Activated T-helper 1 cell treated with anti-CD3 and anti-CD28 coated beads, Interleukin-12 subunit alpha, Interleukin-12 subunit beta, Interleukin-2, Interleukin-4 antibody, amounts not matched to agents 30 ng/mL and 10 ng/mL and 1 ng/mL, durations not matched to agents 14 hours and 24 hours and 36 hours (primary cell): ENCODE measurements around the gene CHST11. TPM values are rescaled to one million over a fixed set of nuclear protein-coding genes. Genes with fewer than 3 reads are reported as not detected.

ENCODE experiments used
- DNase-seq: peaks from one replicate; pipeline ENCODE4 v3.0.0; 2021; ENCODE audit warnings: low spot score
- H3K27ac Mint-ChIP-seq: one replicate; pipeline ENCODE4 v1.8.0; 2021; ENCODE audit warnings: mild to moderate bottlenecking, mixed read lengths
- H3K27me3 Mint-ChIP-seq: one replicate; pipeline ENCODE4 v1.8.0; 2022; ENCODE audit warnings: mild to moderate bottlenecking, moderate library complexity, mixed read lengths; ENCODE audit not compliant: insufficient read depth
- H3K36me3 Mint-ChIP-seq: one replicate; pipeline ENCODE4 v1.8.0; 2021; ENCODE audit warnings: low read depth, mixed read lengths
- H3K4me1 Mint-ChIP-seq: one replicate; pipeline ENCODE4 v1.8.0; 2021; ENCODE audit warnings: low read depth, mixed read lengths
- H3K4me3 Mint-ChIP-seq: one replicate; pipeline ENCODE4 v1.8.0; 2021; ENCODE audit warnings: mild to moderate bottlenecking, moderate library complexity, mixed read lengths
- H3K9me3 Mint-ChIP-seq: one replicate; pipeline ENCODE4 v1.8.0; 2021; ENCODE audit warnings: mixed read lengths
- intact Hi-C: fragments of 100-400 bp; cut with micrococcal nuclease; formaldehyde crosslinking; loops from one replicate; pipeline ENCODE4 v1.15.1; 2024
- total RNA-seq: library from RNA; stranded (reverse); gene quantifications from 2 replicates; pipeline ENCODE4 v1.2.3, GENCODE V29; 2022

The CHST11 gene
- total RNA-seq, 1 donor from 2014 or later, result 70.7 TPM

GRCh38 chr12:104784592-104784991 is 327.8 kb downstream of the CHST11 start:
- peaks cover 2% of the 10 kb centered on the region for H3K27me3 Mint-ChIP-seq
- H3K4me1 Mint-ChIP-seq, result no peaks in the 10 kb centered on the region
- H3K36me3 Mint-ChIP-seq, result peaks cover 3% of the 10 kb centered on the region

GRCh38 chr12:104785886-104786285 is 329.1 kb downstream of the CHST11 start:
- H3K9me3 Mint-ChIP-seq, result peaks cover 7% of the 10 kb centered on the region
- peaks cover 7% of the 10 kb centered on the region for H3K4me1 Mint-ChIP-seq
- H3K27ac Mint-ChIP-seq, result no peak overlapping the region
- no peak overlapping the region for H3K4me3 Mint-ChIP-seq
- intact Hi-C loops, result no loop called here
- peaks cover 4% of the 10 kb centered on the region for H3K27me3 Mint-ChIP-seq
- no peak for DNase-seq
- H3K36me3 Mint-ChIP-seq, result peaks cover 3% of the 10 kb centered on the region

More at GRCh38 chr12:104784592-104784991, 327.8 kb downstream of the CHST11 start:
- Mint-ChIP-seq H3K9me3 (peaks cover 17% of the 10 kb centered on the region), H3K27ac (no peak overlapping the region), H3K4me3 (no peak overlapping the region)
- DNase-seq, result no peak
- intact Hi-C loops, result no loop called here

GRCh38 chr12:104786352-104786751 is 329.6 kb downstream of the CHST11 start:
- DNase-seq, result no peak
- Mint-ChIP-seq H3K4me1 (peaks cover 8% of the 10 kb centered on the region), H3K27me3 (peaks cover 4% of the 10 kb centered on the region), H3K36me3 (peaks cover 2% of the 10 kb centered on the region), H3K27ac (no peak overlapping the region), H3K4me3 (no peak overlapping the region), H3K9me3 (peaks cover 3% of the 10 kb centered on the region)
- intact Hi-C loops, result no loop called here

- no peak for DNase-seq
- no peaks in the 10 kb centered on the region for H3K9me3 Mint-ChIP-seq
- no peak overlapping the region for H3K27ac Mint-ChIP-seq
- no peak overlapping the region for H3K4me3 Mint-ChIP-seq
- intact Hi-C loops, result no loop called here
- no peaks in the 10 kb centered on the region for H3K36me3 Mint-ChIP-seq
- H3K4me1 Mint-ChIP-seq, result peaks cover 8% of the 10 kb centered on the region
- peaks cover 2% of the 10 kb centered on the region for H3K27me3 Mint-ChIP-seq
Measured at GRCh38 chr12:104788840-104789271, 332.1 kb downstream of the CHST11 start.

GRCh38 chr12:104790296-104791125 is 333.8 kb downstream of the CHST11 start:
- Mint-ChIP-seq H3K9me3 (no peaks in the 10 kb centered on the region), H3K4me1 (peaks cover 8% of the 10 kb centered on the region), H3K4me3 (no peak overlapping the region), H3K27me3 (peaks cover 2% of the 10 kb centered on the region), H3K27ac (no peak overlapping the region), H3K36me3 (no peaks in the 10 kb centered on the region)
- intact Hi-C loops, result loop anchor here (2.0 kb wide), 1 partner anchor 70 kb away; no protein-coding TSS in a partner anchor
- peak; percentile 12 for DNase-seq

- no peak for DNase-seq
- intact Hi-C loops, result no loop called here
- H3K4me1 Mint-ChIP-seq, result peaks cover 8% of the 10 kb centered on the region
- no peak overlapping the region for H3K27ac Mint-ChIP-seq
- H3K9me3 Mint-ChIP-seq, result no peaks in the 10 kb centered on the region
- H3K36me3 Mint-ChIP-seq, result no peaks in the 10 kb centered on the region
- H3K27me3 Mint-ChIP-seq, result peaks cover 2% of the 10 kb centered on the region
- H3K4me3 Mint-ChIP-seq, result no peak overlapping the region
Measured at GRCh38 chr12:104792570-104792969, 335.8 kb downstream of the CHST11 start.

- Mint-ChIP-seq H3K36me3 (no peaks in the 10 kb centered on the region), H3K27ac (no peak overlapping the region), H3K9me3 (no peaks in the 10 kb centered on the region), H3K27me3 (peaks cover 6% of the 10 kb centered on the region), H3K4me3 (no peak overlapping the region), H3K4me1 (peaks cover 8% of the 10 kb centered on the region)
- no peak for DNase-seq
- intact Hi-C loops, result no loop called here
Measured at GRCh38 chr12:104793285-104793684, 336.5 kb downstream of the CHST11 start.

- H3K27ac Mint-ChIP-seq, result no peak overlapping the region
- H3K9me3 Mint-ChIP-seq, result no peaks in the 10 kb centered on the region
- H3K4me1 Mint-ChIP-seq, result peaks cover 8% of the 10 kb centered on the region
- no peak overlapping the region for H3K4me3 Mint-ChIP-seq
- intact Hi-C loops, result no loop called here
- no peaks in the 10 kb centered on the region for H3K36me3 Mint-ChIP-seq
- DNase-seq, result no peak
- H3K27me3 Mint-ChIP-seq, result peaks cover 6% of the 10 kb centered on the region
Measured at GRCh38 chr12:104793968-104794367, 337.2 kb downstream of the CHST11 start.

GRCh38 chr12:104796475-104796862 is 339.7 kb downstream of the CHST11 start:
- Mint-ChIP-seq H3K27me3 (peaks cover 6% of the 10 kb centered on the region), H3K27ac (no peak overlapping the region), H3K4me3 (no peak overlapping the region), H3K36me3 (no peaks in the 10 kb centered on the region), H3K9me3 (no peaks in the 10 kb centered on the region), H3K4me1 (no peaks in the 10 kb centered on the region)
- no peak for DNase-seq
- intact Hi-C loops, result no loop called here

GRCh38 chr12:104799458-104799857 is 342.7 kb downstream of the CHST11 start:
- peaks cover 1% of the 10 kb centered on the region for H3K36me3 Mint-ChIP-seq
- intact Hi-C loops, result no loop called here
- H3K27ac Mint-ChIP-seq, result no peak overlapping the region

GRCh38 chr12:104801005-104801404 is 344.3 kb downstream of the CHST11 start:
- intact Hi-C loops, result no loop called here
- H3K36me3 Mint-ChIP-seq, result peaks cover 1% of the 10 kb centered on the region
- H3K4me1 Mint-ChIP-seq, result no peaks in the 10 kb centered on the region
- no peak overlapping the region for H3K27ac Mint-ChIP-seq
- no peak overlapping the region for H3K4me3 Mint-ChIP-seq
- no peaks in the 10 kb centered on the region for H3K9me3 Mint-ChIP-seq
- DNase-seq, result no peak
- peaks cover 9% of the 10 kb centered on the region for H3K27me3 Mint-ChIP-seq

More at GRCh38 chr12:104799458-104799857, 342.7 kb downstream of the CHST11 start:
- DNase-seq, result no peak
- Mint-ChIP-seq H3K4me3 (no peak overlapping the region), H3K4me1 (no peaks in the 10 kb centered on the region), H3K9me3 (no peaks in the 10 kb centered on the region), H3K27me3 (peaks cover 9% of the 10 kb centered on the region)

- intact Hi-C loops, result no loop called here
- no peak overlapping the region for H3K4me3 Mint-ChIP-seq
- no peaks in the 10 kb centered on the region for H3K9me3 Mint-ChIP-seq
- H3K4me1 Mint-ChIP-seq, result no peaks in the 10 kb centered on the region
- H3K27me3 Mint-ChIP-seq, result peaks cover 9% of the 10 kb centered on the region
- no peak overlapping the region for H3K27ac Mint-ChIP-seq
- no peak for DNase-seq
- H3K36me3 Mint-ChIP-seq, result peaks cover 1% of the 10 kb centered on the region
Measured at GRCh38 chr12:104801427-104801826, 344.7 kb downstream of the CHST11 start.

GRCh38 chr12:104802208-104802607 is 345.5 kb downstream of the CHST11 start:
- no peak for DNase-seq
- intact Hi-C loops, result no loop called here
- no peak overlapping the region for H3K27ac Mint-ChIP-seq
- peaks cover 1% of the 10 kb centered on the region for H3K36me3 Mint-ChIP-seq
- H3K4me1 Mint-ChIP-seq, result no peaks in the 10 kb centered on the region
- H3K4me3 Mint-ChIP-seq, result no peak overlapping the region
- H3K27me3 Mint-ChIP-seq, result peaks cover 9% of the 10 kb centered on the region
- H3K9me3 Mint-ChIP-seq, result no peaks in the 10 kb centered on the region
